PC-9 (cell line): Measurements from ENCODE around the gene ALCAM. TPM values are rescaled to one million over a fixed set of nuclear protein-coding genes. Genes with fewer than 3 reads are reported as not detected.

ENCODE experiments used
- BruUV-seq: library from RNA; stranded (reverse); fragments of 400-500 nt; replicated peaks from 2 replicates; lab custom pipeline; 2021; lab: Mats Ljungman, UMichigan
- CTCF ChIA-PET: fragments of 300-600 bp; sonication (Branson Sonifier 250); formaldehyde crosslinking; loops from one replicate; lab custom pipeline; 2022; ENCODE audit warnings: antibody characterized with exemption; lab: Charles Lee
- POLR2A ChIA-PET: fragments of 300-600 bp; sonication (Branson Sonifier 250); formaldehyde crosslinking; loops from one replicate; lab custom pipeline; 2022; ENCODE audit warnings: antibody characterized with exemption; ENCODE audit not compliant: unreplicated experiment; lab: Charles Lee
- DNase-seq, 2 experiments: peaks; one replicate each; pipeline versions ENCODE4 v3.0.0 to v3.0.0-alpha.2; 2015 to 2022; ENCODE audit warnings: mixed read lengths in 1 of 2
- H2AFZ ChIP-seq: fragments of 200-600 bp; sonication (generic); 2 replicates; pipeline ENCODE4 v1.8.1; 2017; ENCODE audit warnings: antibody characterized with exemption
- H3F3A ChIP-seq: fragments of 200-600 bp; sonication (generic); 2 replicates; pipeline ENCODE4 v1.8.1; 2017; ENCODE audit warnings: antibody characterized with exemption, mild to moderate bottlenecking, low read depth; ENCODE audit not compliant: insufficient read depth
- H3K27ac ChIP-seq: fragments of 200-600 bp; sonication (generic); 2 replicates; pipeline ENCODE4 v1.6.1; 2016; ENCODE audit warnings: mixed run types
- H3K27me3 ChIP-seq: fragments of 200-600 bp; sonication (generic); 2 replicates; pipeline ENCODE4 v1.6.1; 2016; ENCODE audit warnings: low read depth, mixed run types; ENCODE audit not compliant: insufficient read depth
- H3K36me3 ChIP-seq: fragments of 200-600 bp; sonication (generic); 2 replicates; pipeline ENCODE4 v1.6.1; 2016; ENCODE audit warnings: low read depth, mixed run types
- H3K4me1 ChIP-seq: fragments of 200-600 bp; sonication (generic); replicated peaks from 2 replicates; pipeline ENCODE4 v1.6.1; 2016; ENCODE audit warnings: mixed run types; ENCODE audit not compliant: insufficient read depth
- H3K4me2 ChIP-seq: fragments of 200-600 bp; sonication (generic); 2 replicates; pipeline ENCODE4 v1.6.1; 2017; ENCODE audit warnings: mixed run types
- H3K4me3 ChIP-seq: fragments of 200-600 bp; sonication (generic); 2 replicates; pipeline ENCODE4 v1.6.1; 2016; ENCODE audit warnings: mixed run types
- H3K79me2 ChIP-seq: fragments of 200-600 bp; sonication (generic); 2 replicates; pipeline ENCODE4 v1.6.1; 2017; ENCODE audit warnings: low read depth, mixed run types
- H3K9me2 ChIP-seq: fragments of 200-600 bp; sonication (generic); 2 replicates; pipeline ENCODE4 v1.8.1; 2017; ENCODE audit warnings: mild to moderate bottlenecking; ENCODE audit not compliant: insufficient read depth
- H3K9me3 ChIP-seq: fragments of 200-600 bp; sonication (generic); 2 replicates; pipeline ENCODE4 v1.8.1; 2016; ENCODE audit warnings: low read depth; ENCODE audit not compliant: insufficient read depth
- H4K20me1 ChIP-seq: fragments of 200-600 bp; sonication (generic); 2 replicates; pipeline ENCODE4 v1.8.1; 2017; ENCODE audit not compliant: insufficient read depth
- EZH2 ChIP-seq: fragments of 200-600 bp; sonication (generic); IDR thresholded peaks from 2 replicates; pipeline ENCODE4 v1.8.0; 2017; ENCODE audit warnings: antibody characterized with exemption, low read depth
- intact Hi-C: fragments of 100-400 bp; cut with micrococcal nuclease; formaldehyde crosslinking; loops from one replicate; pipeline ENCODE4 v1.10.0; 2022; ENCODE audit not compliant: unreplicated experiment
- total RNA-seq: library from RNA; stranded (reverse); gene quantifications from 2 replicates; pipeline ENCODE4 v1.2.3, GENCODE V29; 2021
- TF ChIP-seq, protein P1 (sequence below): fragments of 200-600 bp; sonication (generic); conservative IDR thresholded peaks from 2 replicates; pipeline ENCODE4 v1.6.1; 2017; ENCODE audit warnings: mixed run types, antibody characterized with exemption, mild to moderate bottlenecking, moderate library complexity

The ALCAM gene
- total RNA-seq, 1 experiment from 2014 or later: 132 TPM

GRCh38 chr3:105584003-105584790 is 217.5 kb downstream of the ALCAM start:
- no peaks in the 10 kb centered on the region for H3K27me3 ChIP-seq
- no TSS peak for BruUV-seq
- ChIA-PET POLR2A (no interaction called here), CTCF (no interaction called here)
- H2AFZ ChIP-seq: no peak overlapping the region
- H4K20me1 ChIP-seq: no peaks in the 10 kb centered on the region
- intact Hi-C loops: no loop called here
- no peak overlapping the region for H3K4me2 ChIP-seq
- DNase-seq: peak; percentile 17 to 68
- no peaks in the 10 kb centered on the region for H3K36me3 ChIP-seq
- no peak for TF ChIP-seq EZH2
- TF ChIP-seq, protein P1, sequence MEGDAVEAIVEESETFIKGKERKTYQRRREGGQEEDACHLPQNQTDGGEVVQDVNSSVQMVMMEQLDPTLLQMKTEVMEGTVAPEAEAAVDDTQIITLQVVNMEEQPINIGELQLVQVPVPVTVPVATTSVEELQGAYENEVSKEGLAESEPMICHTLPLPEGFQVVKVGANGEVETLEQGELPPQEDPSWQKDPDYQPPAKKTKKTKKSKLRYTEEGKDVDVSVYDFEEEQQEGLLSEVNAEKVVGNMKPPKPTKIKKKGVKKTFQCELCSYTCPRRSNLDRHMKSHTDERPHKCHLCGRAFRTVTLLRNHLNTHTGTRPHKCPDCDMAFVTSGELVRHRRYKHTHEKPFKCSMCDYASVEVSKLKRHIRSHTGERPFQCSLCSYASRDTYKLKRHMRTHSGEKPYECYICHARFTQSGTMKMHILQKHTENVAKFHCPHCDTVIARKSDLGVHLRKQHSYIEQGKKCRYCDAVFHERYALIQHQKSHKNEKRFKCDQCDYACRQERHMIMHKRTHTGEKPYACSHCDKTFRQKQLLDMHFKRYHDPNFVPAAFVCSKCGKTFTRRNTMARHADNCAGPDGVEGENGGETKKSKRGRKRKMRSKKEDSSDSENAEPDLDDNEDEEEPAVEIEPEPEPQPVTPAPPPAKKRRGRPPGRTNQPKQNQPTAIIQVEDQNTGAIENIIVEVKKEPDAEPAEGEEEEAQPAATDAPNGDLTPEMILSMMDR: no peak
- no peaks in the 10 kb centered on the region for H3F3A ChIP-seq
- H3K9me2 ChIP-seq: no peaks in the 10 kb centered on the region
- H3K9me3 ChIP-seq: no peaks in the 10 kb centered on the region; the same call in 1 of the 2 replicates
- H3K4me3 ChIP-seq: no peak overlapping the region
- H3K4me1 ChIP-seq: no peaks in the 10 kb centered on the region
- H3K27ac ChIP-seq: no peak overlapping the region
- H3K79me2 ChIP-seq: no peaks in the 10 kb centered on the region

GRCh38 chr3:105593315-105593714 is 226.6 kb downstream of the ALCAM start:
- TF ChIP-seq, protein P1: no peak
- no peak for TF ChIP-seq EZH2
- Histone ChIP-seq H3K36me3 (no peaks in the 10 kb centered on the region), H3K4me3 (no peak overlapping the region), H3K79me2 (no peaks in the 10 kb centered on the region), H3K4me2 (no peak overlapping the region), H3K27me3 (no peaks in the 10 kb centered on the region), H2AFZ (no peak overlapping the region; the same call in 1 of the 2 replicates), H3F3A (peaks cover 4% of the 10 kb centered on the region), H3K27ac (no peak overlapping the region), H3K9me2 (no peaks in the 10 kb centered on the region), H4K20me1 (no peaks in the 10 kb centered on the region), H3K4me1 (peaks cover 8% of the 10 kb centered on the region), H3K9me3 (peaks cover 8% of the 10 kb centered on the region)
- intact Hi-C loops: no loop called here
- ChIA-PET POLR2A (no interaction called here), CTCF (interaction anchor here (0.6 kb wide), 1 partner anchor 987 kb away, joined by 6 read pairs; no protein-coding TSS in a partner anchor)
- no TSS peak for BruUV-seq
- DNase-seq: no peak

GRCh38 chr3:105594219-105594618 is 227.5 kb downstream of the ALCAM start:
- Histone ChIP-seq H3K9me2 (no peaks in the 10 kb centered on the region), H3K27ac (no peak overlapping the region), H4K20me1 (no peaks in the 10 kb centered on the region), H3K4me2 (no peak overlapping the region), H3K9me3 (peaks cover 8% of the 10 kb centered on the region), H2AFZ (no peak overlapping the region), H3K4me3 (no peak overlapping the region), H3F3A (peaks cover 12% of the 10 kb centered on the region), H3K4me1 (peaks cover 16% of the 10 kb centered on the region), H3K79me2 (no peaks in the 10 kb centered on the region), H3K36me3 (no peaks in the 10 kb centered on the region), H3K27me3 (no peaks in the 10 kb centered on the region)
- intact Hi-C loops: no loop called here
- TF ChIP-seq, protein P1: no peak
- TF ChIP-seq EZH2: no peak
- CTCF ChIA-PET: no interaction called here
- DNase-seq: no peak
- BruUV-seq: no TSS peak
- POLR2A ChIA-PET: interaction anchor here (0.7 kb wide), 1 partner anchor 1798 kb away, joined by 3 read pairs; no protein-coding TSS in a partner anchor
